ENCODE results near the gene PAH. TPM values are rescaled to one million over a fixed set of nuclear protein-coding genes. Genes with fewer than 3 reads are reported as not detected.

Gene PAH
- total RNA-seq, 4 donors from 2014 or later = 1.5 TPM; not detected in 3

GRCh38 chr12:102903337-102904007 lies 13.6 kb downstream of the PAH start:
- no peaks in the 10 kb centered on the region for H3K9me3 ChIP-seq
- no peak overlapping the region for H3K4me3 ChIP-seq
- no peaks in the 10 kb centered on the region for H3K27me3 ChIP-seq
- no peaks in the 10 kb centered on the region for H3K36me3 ChIP-seq
- H3K4me1 ChIP-seq = no peaks in the 10 kb centered on the region
- no peak overlapping the region for H3K27ac ChIP-seq
- WGBS, 2 donors = 45 to 50% methylated on average over 1 of the region's 1 CpG
- TF ChIP-seq POLR2A (IDR thresholded peaks at IDR 0.05) (no peak), EP300 (IDR thresholded peaks at IDR 0.05) (no peak), CTCF (IDR thresholded peaks at IDR 0.05) (no peak)
- DNase-seq (ENCODE audit: low spot score in 2 of 2) = no peak

- Histone ChIP-seq H3K9me3 (no peaks in the 10 kb centered on the region), H3K27me3 (no peaks in the 10 kb centered on the region), H3K36me3 (no peaks in the 10 kb centered on the region), H3K27ac (no peak overlapping the region), H3K4me1 (no peaks in the 10 kb centered on the region), H3K4me3 (no peak overlapping the region)
- no peak for DNase-seq (ENCODE audit: low spot score in 2 of 2)
- TF ChIP-seq CTCF (IDR thresholded peaks at IDR 0.05) (no peak), POLR2A (IDR thresholded peaks at IDR 0.05) (no peak), EP300 (IDR thresholded peaks at IDR 0.05) (no peak)
- WGBS, 2 donors = 54 to 76% methylated on average over 3 of the region's 3 CpGs
These were observed 15.0 kb downstream of the PAH start for GRCh38 chr12:102902093-102902492.

GRCh38 chr12:102900389-102900788 lies 16.7 kb downstream of the PAH start:
- TF ChIP-seq EP300 (IDR thresholded peaks at IDR 0.05) (no peak), POLR2A (IDR thresholded peaks at IDR 0.05) (no peak), CTCF (IDR thresholded peaks at IDR 0.05) (no peak)
- no peak for DNase-seq (ENCODE audit: low spot score in 2 of 2)
- 79 to 86% methylated on average over 2 of the region's 2 CpGs for WGBS, 2 donors

GRCh38 chr12:102896067-102896466 lies 21.0 kb downstream of the PAH start:
- no peak for TF ChIP-seq EP300 (IDR thresholded peaks at IDR 0.05)
- TF ChIP-seq CTCF (IDR thresholded peaks at IDR 0.05) = no peak
- TF ChIP-seq POLR2A (IDR thresholded peaks at IDR 0.05) = no peak
- Histone ChIP-seq H3K9me3 (no peaks in the 10 kb centered on the region), H3K27me3 (no peaks in the 10 kb centered on the region), H3K4me1 (no peaks in the 10 kb centered on the region), H3K27ac (no peak overlapping the region), H3K36me3 (no peaks in the 10 kb centered on the region), H3K4me3 (no peak overlapping the region)
- WGBS, 2 donors = 81% methylated on average over 1 of the region's 1 CpG
- DNase-seq (ENCODE audit: low spot score in 2 of 2) = no peak

More at GRCh38 chr12:102900389-102900788, 16.7 kb downstream of the PAH start:
- H3K4me1 ChIP-seq = no peaks in the 10 kb centered on the region
- no peaks in the 10 kb centered on the region for H3K36me3 ChIP-seq
- H3K27me3 ChIP-seq = no peaks in the 10 kb centered on the region
- no peaks in the 10 kb centered on the region for H3K9me3 ChIP-seq
- H3K27ac ChIP-seq = no peak overlapping the region
- H3K4me3 ChIP-seq = no peak overlapping the region

- Histone ChIP-seq H3K4me3 (no peak overlapping the region), H3K4me1 (no peaks in the 10 kb centered on the region), H3K27me3 (no peaks in the 10 kb centered on the region), H3K27ac (no peak overlapping the region), H3K36me3 (no peaks in the 10 kb centered on the region), H3K9me3 (no peaks in the 10 kb centered on the region)
- TF ChIP-seq CTCF (IDR thresholded peaks at IDR 0.05) (no peak), EP300 (IDR thresholded peaks at IDR 0.05) (no peak), POLR2A (IDR thresholded peaks at IDR 0.05) (no peak)
- DNase-seq (ENCODE audit: low spot score in 2 of 2) = no peak
- 40 to 52% methylated on average over 2 of the region's 2 CpGs for WGBS, 2 donors
These were observed 25.3 kb downstream of the PAH start for GRCh38 chr12:102891756-102892155.
